Activated CD4-positive, alpha-beta T cell treated with anti-CD3 and anti-CD28 coated beads for 24 hours (primary cell): ENCODE results near the gene LRRC8A.
"Not testable (repeated sequence)": the region's sequence is repeated elsewhere in the genome, so short reads cannot be mapped to it uniquely, and the experiment has no call there.

Experiments used
- DNase-seq, 2 donors: peaks; one replicate each; pipeline ENCODE4 v3.0.0-alpha.2; 2020; ENCODE audit warnings: low read depth in 2 of 2

Gene LRRC8A

DNA sequence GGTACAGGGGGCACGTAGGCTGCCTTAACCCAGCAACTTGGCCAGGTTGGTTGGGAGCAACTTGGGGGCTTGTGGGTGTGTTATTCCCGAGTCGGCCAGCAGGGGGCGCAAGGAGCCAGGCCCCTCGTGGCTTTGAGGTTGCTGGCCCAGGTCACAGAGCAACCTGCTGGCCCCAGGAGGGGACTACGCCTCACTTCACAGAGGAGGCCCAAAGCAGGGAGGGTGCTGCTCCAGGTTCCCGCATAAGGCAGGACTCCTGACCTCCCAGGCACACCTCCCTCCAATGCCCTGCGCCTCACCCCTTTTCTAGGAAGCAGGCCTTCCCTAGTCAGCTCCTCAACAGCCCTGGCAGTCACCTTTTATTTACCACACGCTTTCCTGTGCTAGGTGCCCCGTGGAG lies 18.3 kb upstream of the LRRC8A start:
- DNase-seq = peak; percentile 80 to 85

DNA sequence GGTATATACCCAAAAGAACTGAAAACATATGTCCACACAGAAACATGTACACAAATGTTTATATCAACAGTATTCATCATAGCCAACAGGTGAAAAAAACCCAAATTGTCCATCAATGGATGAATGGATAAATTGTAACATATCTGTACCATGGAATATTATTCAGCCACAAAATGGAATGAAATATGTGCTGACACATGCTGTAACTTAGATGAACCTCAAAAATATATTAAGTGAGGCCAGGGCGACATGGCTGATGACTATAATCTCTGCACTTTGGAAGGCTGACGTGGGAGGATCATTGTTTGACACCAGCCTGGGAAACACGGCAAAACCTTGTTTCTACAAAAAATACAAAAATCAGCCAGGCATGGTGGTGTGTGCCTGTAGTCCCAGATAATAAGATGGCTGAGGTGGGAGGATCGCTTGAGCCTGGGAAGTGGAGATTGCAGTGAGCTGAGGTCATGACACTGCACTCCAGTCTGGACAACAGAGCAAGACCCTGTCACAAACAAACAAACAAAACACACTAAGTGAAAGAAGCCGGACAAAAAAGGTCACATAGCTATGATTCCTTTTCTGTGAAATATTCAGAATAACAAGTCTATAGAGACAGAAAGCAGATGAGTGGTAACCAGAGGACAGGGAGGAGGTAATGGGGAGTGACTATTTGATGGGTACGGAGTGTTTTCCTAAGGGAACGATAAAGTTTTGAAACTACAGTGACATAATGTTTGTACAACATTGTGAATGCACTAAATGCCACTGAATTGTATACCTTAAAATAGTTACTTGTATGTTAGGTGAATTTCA lies 11.6 kb upstream of the LRRC8A start:
- no peak for DNase-seq

DNA sequence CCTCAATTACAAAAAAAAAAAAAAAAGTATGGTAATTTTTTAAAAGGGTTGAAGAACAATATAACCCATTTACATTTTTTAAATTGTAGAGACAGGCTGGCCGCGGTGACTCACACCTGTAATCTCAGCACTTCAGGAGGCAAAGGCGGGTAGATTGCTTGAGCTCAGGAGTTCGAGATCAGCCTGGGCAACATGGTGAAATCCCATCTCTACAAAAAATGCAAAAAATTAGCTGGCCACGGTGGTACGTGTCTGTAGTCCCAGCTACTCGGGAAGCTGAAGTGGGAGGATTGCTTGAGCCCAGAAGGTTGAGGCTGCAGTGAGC lies 11.0 kb upstream of the LRRC8A start:
- not testable (repeated sequence) for DNase-seq

DNA sequence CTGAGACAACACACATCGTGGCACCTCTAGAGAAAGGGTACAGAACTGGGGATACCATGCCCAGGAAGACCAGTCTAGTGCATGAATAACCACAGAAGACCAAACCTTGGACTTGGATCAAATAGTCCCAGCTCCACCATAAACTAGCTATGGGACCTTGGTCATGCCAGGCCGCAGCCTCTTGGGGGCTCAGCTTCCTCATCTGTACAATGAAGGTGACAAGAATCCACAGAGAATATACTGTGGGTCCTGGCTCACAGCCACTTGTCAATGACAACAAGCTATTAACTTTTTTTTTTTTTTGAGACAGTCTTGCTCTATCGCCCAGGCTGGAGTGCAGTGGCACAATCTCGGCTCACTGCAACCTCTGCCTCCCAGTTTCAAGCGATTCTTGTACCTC lies 4.1 kb upstream of the LRRC8A start:
- no peak for DNase-seq

DNA sequence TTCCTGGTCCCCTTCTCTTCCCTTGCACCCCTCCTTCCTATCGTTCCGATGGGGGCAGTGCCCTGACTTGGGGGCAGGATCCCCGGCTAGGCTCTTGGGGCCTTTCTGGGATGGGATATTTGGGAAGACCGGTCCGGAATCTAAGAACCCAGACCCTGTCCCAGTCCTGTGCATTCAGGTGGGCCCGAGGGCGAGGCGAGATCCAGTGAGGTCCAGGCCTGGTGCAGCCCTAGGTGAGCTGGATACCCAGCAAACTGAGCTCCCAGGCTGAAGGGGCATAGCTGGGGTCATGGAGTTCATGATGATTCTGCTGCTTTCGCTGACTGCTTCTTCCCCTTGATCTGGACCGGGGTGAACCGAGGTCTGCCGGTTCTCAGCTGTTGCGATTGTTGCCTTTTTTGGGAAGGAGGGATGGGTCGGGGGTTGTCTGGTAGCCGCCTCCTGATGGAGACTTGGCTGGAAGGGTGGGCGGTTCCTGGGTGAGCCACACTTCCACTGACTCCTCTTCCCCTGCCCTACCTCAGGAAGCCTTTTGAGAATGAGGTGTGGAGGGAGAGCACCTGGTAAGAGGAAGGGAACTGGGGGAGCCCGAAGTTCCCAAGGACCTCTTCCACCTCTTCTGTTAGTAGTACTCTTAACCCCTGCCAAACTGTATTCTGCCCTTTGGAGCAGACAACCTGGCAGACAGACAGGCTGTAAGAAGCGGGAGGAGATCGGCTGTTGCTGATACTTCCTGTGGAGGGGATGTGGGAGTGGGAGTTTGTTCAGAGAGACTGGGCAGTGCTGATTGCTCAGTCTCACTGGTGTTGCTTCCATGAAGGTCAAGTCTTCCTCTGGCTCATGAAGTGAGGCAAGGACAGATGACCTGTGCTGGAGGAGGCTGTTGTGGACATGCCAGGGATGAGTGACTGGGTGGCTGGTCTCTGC lies 1.0 kb downstream of the LRRC8A start:
- no peak for DNase-seq

DNA sequence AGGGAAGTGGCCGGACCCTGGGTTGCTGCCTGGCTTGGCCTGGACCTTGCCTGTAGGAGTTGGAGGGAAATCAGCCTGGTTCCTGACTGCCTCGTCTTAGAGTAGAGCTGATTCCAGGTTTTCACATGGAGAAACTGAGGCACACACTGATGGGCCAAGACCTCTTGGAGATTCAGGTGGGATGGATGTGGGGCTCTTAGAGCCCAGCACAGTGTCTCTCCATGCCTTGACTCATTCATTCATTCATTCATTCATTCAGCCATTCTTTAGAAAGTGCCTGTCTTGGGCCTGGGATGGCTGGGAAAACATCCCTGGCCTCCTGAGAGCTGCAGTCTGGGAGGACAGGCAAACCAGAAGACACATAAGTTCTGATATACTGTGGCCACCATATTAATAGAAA lies 2.2 kb downstream of the LRRC8A start:
- DNase-seq = no peak

DNA sequence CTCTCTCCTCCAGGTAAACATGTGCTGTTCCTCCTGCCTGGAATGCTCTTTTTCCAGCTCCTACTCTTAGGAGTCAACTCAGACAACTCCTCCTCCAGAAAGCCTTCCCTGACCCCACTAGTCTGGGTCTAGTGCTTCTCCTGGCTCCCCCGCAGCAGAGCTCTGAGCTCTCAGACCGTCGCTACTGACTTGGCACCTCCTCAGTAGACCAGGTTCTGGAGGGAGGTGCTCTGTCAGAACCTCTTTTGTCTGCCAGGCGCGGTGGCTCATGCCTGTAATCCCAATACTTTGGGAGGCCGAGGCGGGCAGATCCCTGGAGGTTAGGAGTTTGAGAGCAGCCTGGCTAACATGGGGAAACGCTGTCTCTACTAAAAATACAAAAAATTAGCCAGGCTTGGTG lies 3.4 kb downstream of the LRRC8A start:
- DNase-seq = no peak

DNA sequence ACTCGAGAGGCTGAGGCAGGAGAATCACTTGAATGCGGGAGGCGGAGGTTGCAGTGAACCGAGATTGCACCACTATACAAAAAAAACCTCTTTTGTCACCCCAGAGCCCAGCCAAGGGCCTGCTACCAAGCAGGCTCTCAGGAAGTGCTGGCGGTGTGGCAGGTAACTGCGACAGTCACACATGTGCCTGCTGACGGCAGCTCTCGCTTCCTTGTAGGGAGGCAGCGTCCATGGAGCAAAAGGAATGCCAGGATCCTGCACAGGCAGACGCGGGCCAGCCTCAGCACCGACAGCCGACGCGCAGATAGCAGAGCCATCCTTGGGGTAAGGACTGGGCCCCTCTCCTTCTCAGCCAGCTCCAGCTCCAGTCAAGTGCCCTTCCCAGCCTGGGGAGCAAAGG lies 3.9 kb downstream of the LRRC8A start:
- no peak for DNase-seq

DNA sequence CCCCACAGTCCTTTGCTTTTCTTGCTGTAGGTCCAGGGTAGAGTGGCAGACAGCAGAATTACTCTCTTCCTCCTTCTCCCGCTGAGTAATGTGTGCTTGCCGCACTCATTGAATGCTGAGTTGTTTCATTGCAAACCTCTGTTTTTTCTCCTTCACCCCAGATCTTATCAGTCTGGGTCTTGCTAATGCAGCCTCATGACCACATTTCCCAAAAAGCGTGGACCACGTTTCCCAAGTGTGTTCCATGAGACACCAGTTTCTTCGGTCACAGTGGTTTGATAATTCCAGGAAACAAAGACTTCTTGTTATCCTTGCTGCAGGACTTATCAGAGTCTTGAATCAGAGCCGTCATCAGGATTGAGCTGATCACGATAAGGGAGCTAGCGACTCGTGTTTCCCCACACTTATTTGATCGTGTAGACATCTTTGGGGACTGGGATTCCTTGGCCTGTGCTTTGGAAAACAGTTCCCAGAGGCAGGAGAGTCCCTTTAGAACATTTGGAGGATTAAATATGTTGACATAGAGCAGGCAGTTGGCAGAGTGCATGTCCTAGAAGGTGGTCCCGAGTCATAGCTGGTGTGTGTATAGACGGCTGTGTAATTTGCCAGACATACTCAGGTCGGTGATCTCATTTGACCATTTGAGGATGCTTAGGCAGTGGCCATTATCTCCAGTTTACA lies 4.4 kb downstream of the LRRC8A start:
- DNase-seq = no peak

DNA sequence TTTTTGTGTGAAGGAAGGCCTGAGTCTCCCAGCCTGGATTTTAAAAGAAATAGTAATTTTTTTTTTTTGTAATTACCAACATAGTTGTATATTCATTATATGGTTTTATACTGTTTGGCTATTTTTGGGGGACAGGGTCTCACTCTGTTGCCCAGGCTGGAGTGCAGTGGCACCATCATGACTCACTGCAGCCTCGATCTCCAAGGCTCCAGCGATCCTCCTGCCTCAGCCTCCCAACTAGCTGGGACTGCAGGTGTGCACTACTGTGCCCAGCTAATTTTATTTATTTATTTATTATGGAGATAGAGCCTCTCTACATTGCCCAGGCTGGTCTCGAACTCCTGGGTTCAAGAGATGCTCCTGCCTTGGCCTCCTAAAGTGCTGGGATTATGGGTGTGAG lies 5.1 kb downstream of the LRRC8A start:
- no peak for DNase-seq

DNA sequence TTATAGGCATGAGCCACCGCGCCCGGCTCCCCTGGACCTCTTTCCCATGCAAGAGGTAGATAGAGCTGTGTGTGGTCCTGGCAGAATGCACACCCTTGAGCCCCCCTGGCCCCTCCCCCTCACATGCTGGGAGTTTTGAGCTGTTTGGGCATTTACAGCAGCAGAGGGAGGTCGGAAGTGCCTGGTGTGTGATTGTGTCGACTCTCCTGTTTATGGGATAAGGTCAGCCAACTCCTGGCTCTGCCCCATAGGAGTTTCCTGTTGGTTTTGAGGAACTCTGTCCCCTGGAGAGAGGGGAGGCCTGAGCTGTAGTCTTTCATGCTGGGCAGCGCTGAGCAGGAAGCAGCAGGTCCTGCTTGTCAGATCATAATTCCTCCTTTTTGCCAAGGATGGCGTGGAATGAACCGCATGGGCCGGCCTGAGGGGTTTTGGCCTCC lies 6.0 kb downstream of the LRRC8A start:
- DNase-seq = no peak

DNA sequence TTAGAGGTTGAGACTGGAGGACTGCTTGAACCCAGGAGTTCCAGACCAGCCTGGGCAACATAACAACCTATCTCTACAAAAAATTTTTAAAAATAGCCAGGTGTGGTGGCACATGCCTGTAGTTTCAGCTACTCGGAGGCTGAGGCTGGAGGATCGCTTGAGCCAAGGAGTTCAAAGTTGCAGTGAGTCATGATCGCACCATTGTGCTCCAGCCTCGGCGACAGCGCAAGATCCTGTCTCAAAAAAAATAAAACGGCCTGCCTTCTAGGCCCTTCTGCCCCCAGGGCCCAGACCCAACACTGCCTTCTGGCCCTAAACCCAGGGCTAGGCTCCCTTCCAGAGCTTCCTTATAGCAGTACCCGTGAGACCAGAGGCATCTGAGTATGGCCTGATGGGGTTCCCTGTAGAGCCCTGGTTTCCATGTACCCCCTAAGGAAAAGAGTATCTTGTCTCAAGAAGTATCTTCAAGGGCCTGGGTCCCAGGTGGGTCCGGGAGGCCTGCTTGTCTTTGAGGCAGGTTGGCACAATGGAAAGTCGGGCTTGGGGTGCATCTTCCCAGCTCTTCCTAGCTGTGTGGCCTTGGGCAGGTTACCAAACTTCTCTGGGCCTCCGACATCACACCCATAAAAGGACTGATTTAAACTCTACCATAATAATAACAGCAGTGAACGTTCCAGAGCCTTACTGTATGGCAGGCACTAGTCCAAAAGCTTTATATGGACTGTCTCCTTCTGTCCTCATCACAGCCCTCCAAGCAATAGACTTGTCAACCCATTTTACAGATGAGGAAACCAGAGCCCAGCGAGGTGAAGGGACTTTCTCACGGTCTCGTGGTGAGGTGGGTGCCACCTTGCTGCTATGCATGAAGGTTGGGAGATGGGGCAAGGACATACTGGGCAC lies 9.6 kb downstream of the LRRC8A start:
- no peak for DNase-seq

DNA sequence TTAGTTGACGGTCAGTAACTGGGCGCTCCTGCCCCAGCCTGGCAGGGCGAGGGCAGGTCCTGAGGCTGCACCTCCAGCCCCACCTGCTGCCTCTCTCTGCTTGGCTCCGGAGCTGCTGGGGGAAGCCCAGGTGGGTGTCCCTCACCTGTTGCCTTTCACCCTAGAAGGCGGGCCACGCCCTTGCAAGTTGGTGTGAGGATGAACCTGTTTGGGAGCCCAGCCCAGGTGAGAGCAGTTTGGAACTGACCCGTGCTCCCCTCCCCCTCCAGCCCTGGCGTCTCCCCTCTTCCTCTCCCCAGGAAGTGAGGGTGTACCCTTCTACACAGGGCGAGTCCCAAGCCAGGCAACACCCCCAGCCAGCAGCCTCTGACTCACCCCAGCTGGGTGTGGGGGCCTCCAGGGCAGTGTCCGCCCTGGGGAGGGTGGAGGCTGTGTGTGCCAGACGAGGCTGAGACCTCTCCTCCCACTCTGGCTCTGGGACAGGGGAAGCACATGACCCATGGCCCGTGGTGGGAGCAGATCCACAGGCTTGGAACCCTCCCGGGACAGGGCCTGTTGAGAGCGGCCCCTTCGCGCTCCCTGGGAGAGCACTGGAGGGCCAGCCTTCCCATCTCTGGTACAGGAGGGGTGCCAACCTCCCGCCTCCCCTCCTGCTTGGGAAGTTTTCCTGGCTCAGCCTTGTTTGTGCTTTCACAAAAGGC lies 10.4 kb downstream of the LRRC8A start:
- no peak for DNase-seq

DNA sequence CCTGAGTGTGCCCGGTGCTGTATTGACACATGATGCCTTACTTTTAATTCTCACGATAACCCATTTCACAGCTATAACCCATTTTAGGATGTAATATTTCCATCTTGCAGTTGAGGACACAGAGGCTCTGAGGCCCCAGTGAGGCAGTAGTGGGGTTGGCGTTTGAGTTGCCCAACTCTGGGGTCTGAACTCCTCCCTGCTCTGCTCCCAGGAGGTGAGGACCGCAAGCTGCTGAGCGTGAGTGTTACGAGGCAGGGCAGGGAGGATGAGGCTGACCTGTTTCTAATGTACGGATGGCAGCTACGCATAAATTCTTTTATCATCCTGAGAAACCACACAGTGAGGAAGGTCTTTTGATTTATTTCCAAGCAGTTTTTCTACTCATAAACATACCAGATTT lies 11.4 kb downstream of the LRRC8A start:
- no peak for DNase-seq

DNA sequence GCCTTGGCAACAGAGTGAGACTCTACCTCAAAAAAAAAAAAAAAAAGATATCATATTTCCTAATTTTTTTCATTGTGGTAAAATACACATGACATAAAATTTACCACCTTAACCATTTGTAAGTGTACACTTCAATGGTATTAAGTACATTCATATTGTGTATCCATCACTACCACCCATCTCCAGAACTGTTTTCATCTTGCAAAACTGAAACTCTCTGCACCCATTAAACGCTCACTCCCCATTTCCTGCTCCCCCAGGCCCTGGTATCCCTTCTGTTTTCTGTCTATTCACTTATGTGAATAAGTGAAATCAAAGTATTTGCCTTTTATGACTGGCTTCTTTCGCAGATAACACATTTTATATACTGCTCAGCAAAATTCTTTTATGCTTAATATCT lies 12.8 kb downstream of the LRRC8A start:
- DNase-seq = no peak

DNA sequence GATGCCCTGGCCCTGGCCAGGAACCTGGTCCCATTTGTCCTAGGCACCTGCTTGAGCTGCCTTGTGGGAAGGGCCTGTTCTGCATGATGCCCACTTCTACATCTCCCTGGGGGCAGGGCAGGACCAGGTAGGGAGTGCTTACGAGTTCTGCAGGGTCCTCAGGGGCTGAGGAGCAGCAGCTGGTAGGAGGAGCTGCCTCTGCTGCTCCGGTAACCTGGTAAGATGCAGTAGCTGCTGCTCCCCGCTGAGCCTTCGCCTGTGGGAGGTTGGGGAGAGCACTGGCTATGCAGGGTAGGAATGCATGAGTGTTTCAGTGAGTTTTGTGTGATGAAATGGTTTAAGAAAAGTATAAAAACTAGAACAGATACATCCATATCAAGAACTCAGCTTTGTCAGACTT lies 13.6 kb downstream of the LRRC8A start:
- DNase-seq = no peak

DNA sequence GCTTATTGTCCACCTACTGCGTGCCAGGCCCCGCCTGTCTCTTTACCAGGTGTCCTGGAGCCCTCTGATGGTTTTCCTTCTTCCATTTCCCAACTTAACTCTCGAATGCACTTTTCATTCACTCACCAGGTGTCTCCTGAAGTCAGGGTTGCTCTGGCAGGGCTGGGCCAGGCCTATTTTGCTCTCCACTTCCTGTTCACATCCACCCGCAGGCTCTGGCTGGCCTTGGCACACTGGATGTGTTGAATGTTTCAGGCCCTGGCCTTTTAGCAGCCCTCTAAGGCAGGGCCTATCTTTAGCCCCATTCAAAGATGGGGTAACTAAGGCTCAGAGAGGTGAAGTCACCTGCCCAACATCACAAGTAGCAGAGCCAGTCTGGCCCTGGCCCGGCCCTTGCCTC lies 16.4 kb downstream of the LRRC8A start:
- DNase-seq = no peak

DNA sequence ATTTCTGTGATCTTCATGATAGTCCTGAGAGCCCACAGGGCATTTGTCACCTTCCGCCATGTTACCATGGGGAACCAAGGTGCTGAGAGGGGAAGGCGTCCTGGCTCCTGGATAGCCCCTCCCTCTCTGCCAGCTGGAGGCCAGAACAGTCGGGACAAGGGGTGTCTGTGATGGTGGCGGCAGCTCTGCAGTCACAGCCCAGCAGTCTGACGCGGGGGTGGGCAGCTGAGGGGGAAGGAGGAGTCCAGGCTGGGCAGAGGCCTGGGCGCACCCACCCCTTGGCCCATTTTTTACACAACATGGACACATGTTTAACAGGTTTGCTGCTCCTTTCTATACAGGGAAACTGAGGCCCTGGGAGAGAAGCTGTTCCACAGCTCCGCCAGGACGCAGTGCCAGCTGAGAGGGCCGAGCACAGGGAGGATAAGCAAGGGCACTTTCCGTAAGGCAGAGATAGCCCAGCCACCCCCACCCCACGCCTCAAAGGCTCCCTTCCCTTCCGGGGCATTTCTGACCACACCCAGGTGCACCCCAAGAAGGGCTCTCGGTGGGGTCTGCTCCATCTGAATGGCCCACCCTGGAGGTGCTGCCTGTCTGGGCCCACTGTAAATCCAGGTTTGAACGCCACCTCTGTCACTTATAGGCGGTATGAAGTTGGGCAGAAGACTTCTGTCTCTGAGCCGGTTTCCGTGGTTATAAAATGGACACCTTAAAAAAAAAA lies 17.1 kb downstream of the LRRC8A start:
- no peak for DNase-seq

DNA sequence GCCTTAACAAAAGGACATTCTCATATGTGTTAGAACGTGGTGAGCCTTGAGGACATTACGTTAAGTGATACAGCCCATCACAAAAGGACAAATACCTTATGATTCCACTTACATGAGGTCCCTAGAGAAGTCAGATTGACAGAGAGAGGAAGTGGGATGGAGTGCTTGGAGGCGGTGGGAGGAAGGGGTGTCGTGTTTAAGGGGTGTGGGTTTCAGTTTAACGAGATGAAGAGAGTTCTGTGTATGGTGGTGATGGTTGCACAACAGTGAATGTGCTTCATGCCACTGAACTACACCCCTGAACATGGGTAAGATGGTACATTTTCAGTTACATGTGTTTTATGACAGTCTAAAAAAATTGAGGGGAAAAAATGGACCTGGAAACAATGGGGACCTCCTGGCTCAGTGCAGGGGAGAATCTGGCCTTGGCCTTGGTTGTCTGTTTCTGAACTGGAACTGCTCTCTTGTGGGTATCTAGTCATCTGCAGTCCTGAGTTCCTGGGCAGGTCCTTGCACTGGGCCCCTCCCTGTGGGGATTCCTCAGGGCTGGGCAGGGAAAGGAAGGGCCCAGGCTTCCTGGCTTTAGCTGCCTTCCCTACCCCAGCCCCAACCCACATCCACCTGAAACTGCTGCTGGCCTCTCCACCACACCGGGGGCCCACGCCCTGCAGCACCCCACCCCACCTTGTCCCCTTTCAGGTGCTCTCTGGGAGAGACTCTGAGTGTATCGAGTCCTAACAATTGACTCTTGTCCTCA lies 17.8 kb downstream of the LRRC8A start:
- no peak for DNase-seq
